COLO829 (cell line): Measurements from ENCODE around the gene TRAF6.
A peak's percentile ranks its signal among the peaks of the same experiment; 100 is the strongest.
"Not testable (repeated sequence)": the region's sequence is repeated elsewhere in the genome, so short reads cannot be mapped to it uniquely, and the experiment has no call there.

Source experiments
- DNase-seq: peaks from one replicate; pipeline ENCODE4 v3.0.0; 2012; ENCODE audit warnings: low spot score

TRAF6 gene

DNA sequence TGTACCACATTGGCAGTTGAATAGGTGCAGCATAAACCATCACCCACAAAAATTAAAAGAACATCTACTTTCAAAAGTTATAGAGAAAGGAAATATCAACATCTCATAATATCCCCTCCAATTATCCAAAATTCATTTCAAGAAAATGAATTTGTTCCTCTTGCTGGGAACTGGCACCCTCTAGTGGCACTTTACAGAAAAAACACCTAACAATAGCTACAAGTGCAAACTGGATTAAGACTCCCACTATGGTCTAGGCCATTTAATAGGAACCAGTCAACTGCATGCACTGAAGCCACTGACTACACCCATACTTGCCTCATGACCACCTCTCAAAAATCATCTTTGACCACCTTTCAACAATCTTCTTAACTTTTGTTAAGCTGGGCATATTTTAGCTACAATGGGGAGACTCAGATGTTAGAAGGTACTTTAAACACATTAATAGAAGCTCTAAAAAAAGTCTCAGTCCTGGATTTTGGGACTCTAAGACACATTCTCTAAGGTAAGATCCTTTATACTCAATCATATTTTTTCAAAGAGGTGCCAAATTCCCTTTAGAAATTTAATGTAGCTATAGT lies 17.3 kb downstream of the TRAF6 start:
- DNase-seq, result no peak

DNA sequence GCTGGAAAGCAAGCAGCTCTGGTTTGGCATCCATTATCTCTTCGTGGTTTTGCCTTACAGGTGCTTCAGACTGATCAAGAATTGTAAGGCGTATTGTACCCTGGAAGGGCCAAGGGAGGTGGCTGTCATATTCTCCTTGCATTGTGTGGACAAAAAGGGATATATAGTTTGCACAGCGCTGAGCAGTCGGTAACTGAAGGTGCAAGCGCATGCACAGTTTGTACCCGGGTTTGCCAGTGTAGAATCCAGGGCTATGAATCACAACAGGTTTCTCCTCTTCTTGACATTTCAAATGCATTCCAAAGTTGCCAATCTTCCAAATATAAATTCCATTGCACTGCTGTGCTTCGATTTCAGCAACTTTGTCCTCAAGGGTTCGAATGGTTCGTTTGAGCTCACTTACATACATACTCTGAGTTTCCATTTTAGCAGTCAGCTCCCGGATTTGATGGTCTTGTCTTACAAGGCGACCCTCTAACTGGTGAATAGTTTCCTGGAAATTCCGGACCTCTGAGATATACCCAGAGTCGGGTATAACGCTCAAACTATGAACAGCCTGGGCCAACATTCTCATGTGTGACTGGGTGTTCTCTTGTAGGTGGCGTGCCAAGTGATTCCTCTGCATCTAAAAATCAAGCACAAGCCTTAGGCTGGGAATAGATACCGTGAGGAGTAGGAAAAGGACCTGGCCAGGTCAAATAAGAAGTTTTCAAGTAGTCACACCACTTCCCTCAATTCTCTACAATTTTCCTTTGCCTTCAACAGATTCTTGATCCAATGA lies 19.9 kb downstream of the TRAF6 start:
- DNase-seq, result no peak

DNA sequence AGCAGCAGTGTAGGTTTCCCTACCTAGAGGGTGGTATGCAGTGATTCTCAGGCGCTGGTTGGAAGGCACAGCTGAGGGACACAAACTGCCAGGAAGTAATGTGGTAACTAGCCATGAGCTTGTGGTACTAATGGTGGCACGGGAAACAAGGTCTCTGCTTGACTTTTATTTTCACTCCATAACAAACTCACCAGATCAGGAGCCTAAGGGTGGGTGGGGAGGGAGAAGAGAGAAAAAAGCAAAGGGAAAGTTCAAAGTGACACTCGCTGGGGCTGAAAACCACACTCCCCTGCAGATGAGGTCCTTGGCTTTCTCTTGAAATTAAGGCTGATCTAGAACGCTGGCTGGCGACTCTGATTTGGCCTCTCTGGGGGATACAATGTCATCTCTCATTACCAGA lies 22.0 kb downstream of the TRAF6 start:
- DNase-seq, result no peak

DNA sequence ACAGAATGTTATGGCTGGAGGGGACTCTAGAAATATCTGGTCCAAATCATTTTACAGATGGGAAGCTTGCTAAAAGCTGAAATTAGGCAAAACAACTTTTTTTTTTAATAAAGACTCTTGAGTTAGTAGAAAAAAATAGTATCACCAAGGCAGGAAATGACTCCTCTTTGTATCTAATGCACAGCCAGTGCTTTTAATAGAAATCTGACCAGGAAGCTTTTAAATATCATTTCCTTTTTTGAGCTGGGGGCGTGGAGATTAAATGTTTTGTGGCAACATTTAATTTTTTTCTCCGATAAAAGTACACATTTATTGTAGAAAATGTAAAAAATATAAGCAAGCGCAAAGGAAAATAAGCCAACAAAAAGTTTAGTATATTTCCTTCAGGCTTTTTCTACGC lies 22.5 kb downstream of the TRAF6 start:
- no peak for DNase-seq

DNA sequence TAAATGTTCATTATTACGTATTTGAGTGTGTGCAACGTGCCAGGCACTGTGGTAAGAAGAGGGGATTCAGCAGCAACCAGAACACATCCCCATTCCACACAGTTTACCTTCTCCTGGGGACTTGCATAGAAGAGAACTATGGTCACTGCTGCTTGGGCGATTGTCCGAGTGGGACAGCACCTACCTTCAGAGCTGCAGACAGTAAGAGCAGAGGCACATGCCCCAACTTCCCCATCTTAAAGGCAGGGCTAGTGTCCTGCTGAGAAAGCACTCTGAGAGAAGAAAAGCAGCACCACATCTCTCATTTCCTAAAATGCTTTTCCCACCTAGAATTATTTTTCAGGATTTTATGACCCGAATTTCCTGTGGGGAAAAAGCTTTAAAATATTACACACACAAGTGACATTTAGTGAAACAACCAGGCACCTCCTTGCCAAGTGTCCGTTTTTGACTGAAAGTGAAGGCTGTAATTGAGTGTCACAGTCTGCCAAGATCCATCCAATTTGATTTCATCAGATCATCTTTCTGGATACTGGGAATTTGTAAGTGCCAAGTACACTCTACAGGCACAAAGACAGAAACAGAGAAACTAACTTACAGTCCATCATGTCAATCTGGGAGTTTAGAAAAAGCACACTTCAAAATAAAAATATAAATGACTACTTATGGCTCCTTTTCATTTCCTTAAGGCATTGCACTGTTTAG lies 24.6 kb downstream of the TRAF6 start:
- no peak for DNase-seq

DNA sequence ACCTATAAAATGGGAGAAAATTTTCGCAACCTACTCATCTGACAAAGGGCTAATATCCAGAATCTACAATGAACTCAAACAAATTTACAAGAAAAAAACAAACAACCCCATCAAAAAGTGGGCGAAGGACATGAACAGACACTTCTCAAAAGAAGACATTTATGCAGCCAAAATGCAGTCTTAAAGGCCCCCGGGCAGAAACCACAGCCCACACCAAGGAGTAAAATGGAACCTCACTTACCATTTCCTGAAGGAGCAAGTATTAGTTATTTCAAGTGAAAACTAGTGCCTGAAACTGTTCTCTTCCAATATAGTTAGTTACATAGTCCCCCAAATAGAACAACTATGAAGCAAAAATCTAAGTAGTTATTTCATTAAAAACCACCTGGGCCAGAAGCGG lies 27.0 kb downstream of the TRAF6 start:
- not testable (repeated sequence) for DNase-seq

DNA sequence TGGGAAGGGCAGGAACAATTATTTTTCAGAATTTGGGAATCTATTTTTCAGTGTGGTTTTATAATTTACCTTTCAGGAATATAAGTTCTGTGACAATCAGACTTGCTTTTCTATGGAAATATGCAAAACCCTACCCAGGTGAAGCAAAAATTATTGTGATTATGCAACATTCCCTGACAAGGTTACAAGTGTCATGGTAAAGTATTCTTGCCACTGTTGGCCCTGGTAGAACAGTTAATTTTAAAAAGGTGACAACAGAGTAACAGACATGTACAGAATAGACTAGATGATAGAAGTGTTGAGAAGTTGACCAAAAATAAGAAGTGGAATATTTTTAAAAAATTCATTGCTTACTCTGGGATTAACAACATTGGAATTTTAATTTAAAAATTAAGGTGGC lies 29.2 kb downstream of the TRAF6 start:
- no peak for DNase-seq

DNA sequence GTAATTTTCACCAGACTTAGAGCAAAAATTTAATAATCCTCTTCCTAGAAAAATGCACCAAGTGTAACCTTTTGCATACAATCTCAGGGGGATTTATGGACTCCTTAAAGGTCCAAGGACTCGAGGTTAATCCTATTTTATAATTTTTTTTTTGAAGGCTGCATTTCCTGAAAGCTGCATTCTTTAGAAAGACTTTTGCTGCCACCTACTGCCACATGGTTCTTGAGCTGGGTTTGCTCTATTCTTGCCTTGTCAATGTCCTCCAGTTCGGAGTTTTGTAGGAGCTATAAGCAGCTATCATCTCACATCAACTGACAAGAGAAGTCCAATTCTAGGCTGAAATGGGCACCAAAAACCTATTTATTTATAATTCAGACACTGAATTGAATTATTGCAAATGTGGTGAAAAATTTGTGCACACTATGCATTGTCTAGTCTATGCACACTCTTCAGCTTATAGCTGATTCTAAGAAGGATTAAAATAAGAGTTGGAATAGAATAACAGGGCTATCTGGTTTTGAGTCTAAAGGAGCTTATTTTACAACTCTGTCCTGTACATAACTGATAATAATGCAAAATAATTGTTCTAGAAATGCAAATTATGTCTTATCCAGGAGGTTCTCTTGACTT lies 31.3 kb downstream of the TRAF6 start:
- peak; percentile 69 for DNase-seq

DNA sequence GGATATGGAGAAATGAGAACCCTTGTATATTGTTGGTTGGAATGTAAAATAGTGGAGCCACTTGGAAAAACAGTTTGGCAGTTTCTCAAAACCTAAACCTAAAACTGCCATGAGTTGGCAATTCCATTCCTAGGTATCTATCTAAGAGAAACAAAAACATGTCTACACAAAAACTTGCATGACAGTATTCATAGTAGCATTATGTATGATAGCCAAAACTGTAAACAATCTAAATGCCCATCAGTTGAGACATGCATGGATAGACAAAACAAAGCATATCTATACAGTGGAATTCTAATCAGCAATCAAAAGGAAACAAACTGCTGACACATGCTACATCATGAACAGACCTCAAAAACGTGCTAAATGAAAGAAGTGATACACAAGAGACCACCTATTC lies 34.9 kb downstream of the TRAF6 start:
- DNase-seq, result no peak

DNA sequence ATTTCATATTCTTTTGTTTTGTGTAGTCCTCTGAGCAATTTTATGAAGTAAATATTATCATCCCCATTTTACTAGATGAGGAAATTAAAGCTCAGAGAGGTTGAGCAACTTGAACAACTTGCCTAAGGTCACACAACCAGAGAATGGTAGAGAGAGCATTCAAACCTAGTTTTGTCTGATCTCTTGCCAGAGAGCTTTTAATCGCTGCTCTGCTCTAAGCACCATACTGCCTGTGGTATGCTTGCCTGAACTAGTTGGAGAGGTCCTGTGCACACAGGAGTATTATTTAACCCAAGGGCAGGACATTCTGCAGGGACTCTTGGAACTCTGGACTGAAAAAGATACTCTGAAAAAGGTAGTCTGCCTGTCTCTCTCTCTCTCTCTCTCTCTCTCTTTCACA lies 38.5 kb downstream of the TRAF6 start:
- no peak for DNase-seq

DNA sequence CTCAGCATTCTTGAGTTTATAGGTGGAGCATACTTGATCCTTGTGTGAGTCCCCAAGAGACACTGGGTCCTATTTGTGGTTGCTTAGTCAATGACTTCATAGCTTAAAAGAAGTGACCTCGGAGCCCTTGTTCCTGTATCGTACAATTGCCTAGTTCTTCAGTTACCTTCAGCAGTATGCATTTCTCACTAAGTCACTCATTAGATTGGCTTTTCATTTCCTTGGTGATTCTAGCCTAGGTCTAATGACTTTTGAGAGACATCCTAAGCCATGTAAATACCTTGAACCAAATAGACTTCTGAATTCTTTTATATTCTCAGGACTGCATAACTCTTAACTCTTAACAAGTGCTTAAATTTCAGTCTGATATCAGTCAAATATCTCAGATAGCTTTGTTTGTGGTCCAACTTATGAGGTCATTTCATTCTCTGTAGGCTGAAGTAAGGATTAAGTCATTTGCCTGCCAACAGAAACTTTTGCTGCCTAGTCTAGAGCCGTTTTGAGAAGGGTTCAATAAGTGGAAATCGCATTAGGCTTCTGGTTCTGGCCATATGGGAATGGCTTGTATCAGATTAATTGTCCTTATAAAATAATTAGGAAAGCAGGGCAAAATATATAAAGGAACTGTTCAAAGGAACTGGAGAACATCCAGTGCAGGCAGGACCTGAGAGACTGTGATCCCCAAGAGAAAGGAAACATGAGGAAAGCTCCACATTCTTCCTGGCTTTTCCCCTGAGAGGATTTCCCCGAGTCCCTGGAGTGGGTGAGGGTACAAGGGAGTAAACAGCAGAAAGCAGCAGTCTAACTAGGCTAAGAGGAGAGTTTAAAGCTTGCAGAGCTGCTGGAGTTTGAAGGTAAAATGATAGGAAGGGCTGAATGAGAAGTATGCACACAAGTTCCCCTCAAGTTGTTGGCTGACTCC lies 39.9 kb downstream of the TRAF6 start:
- DNase-seq, result no peak

DNA sequence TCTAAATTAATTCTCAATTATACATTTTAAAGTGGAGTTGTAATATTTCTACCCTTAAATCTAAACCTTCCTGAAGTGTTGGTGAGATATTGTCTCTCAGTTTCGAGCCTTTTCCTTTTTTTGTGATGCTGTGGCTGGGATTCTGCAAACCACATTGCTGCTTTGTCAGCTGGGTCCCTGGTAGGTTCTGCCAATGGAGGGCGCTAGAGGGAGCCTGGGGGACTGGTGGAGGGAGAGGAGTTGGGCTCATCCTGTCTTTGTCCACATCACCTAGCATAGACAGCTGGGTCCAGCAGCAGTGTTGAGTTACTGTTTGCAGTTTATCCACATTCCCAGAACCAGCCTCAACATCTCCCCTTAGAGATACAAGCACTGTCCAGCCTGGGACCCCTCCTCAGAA lies 41.0 kb downstream of the TRAF6 start:
- no peak for DNase-seq

DNA sequence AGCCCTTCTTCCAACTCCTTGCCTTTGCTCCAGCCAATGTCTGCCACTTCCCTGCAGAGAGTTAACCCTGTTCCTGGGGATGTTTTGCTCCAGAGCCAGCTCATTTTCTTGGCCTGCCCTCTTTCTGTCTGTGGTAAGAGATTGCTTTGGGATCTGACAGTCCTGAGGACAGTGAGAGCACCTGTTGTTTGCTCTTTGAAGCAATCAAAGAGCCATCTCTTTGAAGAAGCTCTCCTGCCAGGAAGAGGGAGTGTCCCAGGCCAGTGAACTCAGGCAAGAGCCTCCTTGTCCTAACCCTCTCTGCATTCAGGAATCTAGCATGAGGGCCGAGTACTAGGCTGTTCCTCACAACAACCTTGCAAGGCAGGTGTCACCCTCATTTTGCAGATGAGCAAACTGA lies 42.2 kb downstream of the TRAF6 start:
- no peak for DNase-seq

DNA sequence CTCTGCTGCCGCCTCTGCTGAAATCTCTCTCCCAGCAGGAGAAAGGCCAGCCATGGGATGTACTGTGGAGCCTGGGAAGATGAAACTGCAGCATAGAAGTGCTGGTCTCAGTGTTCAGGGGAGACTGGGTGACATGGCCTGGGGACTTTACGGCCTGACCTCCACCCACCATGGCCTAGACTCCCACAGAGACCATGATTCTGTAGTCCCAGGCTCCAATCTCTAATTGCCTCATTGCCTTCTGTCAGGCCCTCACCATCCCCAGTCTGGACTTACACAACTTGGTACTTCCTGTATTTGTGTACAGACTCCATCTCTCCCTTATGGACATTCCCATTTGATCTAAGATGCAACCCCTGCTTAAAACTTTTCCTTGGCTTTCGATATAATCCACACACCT lies 43.1 kb downstream of the TRAF6 start:
- DNase-seq, result no peak

DNA sequence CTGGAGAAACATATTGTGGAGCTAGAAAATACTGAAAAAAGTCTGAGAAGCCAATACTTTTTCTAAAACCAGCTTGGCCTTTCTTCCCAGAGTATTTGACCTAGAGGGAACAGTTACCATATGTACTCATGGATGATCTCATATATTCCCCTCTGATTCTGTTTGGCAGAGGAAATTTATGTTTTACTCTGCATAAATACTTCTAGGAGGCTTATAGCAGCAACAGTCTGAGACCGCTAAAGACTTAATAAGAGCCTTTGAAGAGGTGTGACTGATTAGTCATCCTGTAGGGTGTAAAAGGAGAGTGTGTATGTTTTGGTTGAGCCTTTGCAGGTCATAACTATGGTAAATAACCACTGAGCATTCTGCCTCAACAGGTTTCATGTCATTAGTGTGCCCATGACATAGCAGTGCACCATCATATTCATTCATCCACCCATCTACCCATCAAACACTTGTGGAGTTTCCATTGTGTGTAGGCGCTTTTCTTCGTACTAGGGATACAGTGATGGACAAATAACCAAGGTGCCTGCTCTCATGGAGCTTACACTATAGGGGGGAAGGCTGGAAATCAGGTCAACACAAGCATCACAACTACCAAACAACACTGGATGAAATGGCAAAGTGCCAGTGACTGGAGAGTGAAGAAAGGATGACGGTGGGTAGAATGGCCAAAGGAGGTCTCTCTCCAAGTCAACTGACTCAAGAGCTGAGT lies 44.5 kb downstream of the TRAF6 start:
- no peak for DNase-seq

DNA sequence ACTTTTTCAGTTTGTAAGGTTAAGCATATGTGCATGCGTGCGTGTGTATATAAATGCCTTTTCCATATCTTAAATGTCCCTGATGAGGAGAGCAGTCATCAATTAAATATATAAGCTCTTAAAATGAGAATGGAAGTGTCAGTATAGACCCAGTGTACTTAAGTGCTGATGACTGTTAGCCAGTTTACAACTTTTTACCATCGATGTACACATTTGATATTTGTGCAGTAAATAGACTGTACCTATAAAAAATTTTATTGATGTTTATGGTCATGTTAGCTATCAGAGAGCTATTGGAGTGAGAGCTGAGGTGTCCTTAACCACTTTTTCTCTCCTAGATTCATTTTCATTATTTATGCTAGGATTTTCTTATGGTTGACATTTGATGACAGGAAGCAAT lies 45.4 kb downstream of the TRAF6 start:
- no peak for DNase-seq

DNA sequence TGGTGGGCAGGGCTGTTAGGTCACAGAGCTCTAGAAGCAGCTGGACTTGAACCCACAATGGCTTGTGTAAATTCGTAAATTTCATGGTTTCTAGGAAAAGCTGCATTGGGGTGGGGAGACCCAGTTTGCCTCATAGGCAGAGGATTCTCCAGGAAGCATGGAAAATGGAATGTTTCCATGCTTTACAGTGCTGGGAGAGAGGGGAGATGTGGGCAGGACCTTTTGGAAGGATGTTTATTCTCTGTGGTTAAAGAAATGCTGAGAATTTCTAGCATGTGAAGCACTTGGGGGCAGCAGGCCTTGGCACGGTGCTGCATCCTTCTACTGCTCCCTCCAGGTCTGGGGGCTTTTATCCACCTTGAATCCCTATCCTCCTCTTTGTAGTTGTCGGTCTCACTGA lies 46.3 kb downstream of the TRAF6 start:
- no peak for DNase-seq

DNA sequence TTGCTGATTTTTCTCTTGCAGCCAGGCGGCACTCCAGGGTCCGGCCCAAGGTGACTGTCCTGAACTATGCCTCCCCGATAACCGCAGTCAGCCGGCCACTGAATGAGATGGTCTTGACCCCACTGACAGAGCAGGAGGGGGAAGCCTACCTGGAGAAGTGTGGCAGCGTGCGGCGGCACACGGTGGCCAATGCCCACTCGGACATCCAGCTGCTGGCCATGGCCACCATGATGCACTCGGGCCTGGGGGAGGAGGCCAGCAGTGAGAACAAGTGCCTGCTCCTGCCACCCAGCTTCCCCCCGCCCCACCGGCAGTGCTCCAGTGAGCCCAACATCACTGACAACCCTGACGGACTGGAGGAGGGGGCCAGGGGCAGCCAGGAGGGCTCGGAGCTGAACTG lies 47.8 kb downstream of the TRAF6 start:
- DNase-seq, result no peak

DNA sequence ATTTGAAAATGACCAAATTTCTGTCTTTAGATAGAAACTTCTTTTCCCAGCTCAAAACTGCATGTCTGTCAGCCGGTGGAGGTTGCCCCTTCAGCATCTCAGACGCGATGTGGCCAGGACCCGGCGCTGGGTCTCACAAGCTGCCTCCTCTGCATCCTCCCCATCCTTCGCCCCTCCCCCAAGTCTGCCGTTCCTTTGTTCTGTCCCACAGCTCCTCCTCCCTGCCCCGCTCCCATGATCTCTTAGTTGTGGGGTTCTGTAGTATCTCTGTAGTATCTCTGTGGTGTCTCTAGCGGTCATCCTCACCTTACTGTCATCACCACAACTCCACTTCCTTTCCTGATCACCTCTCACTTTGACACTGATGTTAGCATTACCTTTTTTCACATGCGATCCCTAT lies 49.9 kb downstream of the TRAF6 start:
- no peak for DNase-seq

DNA sequence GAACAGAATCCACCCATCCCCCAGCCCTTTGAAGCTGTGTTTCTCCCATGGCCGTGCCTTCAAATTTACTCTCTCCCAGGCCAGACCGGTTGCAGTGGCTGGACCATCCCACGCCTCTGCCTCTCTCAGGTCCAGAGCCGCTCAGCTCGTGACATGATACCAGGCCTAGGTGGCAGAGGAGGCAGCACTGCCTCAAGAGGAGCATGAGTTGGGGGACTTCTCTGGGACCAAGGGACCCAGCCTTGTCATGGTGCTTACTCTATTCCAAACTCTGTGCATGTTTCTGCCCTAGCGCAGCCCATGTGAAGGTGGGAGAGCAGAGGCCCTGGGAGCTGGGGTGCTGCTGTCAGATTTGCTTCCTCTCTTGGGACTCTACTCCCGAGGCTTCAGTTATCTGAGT lies 51.0 kb downstream of the TRAF6 start:
- DNase-seq, result no peak
